ENCODE measurements around the gene ENGASE.

DNA sequence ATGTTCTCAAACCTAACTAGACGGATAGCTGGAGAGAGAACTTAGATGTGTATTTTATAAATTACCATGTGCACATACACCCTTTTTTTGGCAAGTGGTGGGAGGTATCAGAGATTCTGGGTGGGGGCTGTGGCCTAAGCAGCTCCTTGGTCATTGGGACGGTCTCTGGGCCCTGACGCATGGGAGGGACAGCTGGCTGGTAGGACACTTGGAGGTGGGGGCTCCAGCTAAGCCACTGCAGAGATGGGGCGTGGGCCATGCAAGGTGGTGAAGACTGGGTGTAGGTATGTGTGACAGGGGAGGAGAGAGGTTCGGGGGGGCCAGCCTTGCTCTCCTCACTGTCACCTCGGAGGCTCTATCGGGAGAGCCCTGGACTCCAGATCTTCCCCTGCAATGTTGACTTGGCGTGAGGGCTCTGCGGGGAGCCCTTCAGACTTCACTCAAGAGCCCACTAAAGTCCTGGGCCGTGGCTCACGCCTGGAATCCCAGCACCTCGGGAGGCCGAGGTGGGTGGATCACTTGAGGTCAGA is 33.5 kb upstream of the ENGASE start:
- no peak for TF ChIP-seq EP300 (IDR thresholded peaks at IDR 0.05; ENCODE audit: borderline replicate concordance)
- no peak for TF ChIP-seq CEBPB (IDR thresholded peaks at IDR 0.05)
- TF ChIP-seq, protein P1, sequence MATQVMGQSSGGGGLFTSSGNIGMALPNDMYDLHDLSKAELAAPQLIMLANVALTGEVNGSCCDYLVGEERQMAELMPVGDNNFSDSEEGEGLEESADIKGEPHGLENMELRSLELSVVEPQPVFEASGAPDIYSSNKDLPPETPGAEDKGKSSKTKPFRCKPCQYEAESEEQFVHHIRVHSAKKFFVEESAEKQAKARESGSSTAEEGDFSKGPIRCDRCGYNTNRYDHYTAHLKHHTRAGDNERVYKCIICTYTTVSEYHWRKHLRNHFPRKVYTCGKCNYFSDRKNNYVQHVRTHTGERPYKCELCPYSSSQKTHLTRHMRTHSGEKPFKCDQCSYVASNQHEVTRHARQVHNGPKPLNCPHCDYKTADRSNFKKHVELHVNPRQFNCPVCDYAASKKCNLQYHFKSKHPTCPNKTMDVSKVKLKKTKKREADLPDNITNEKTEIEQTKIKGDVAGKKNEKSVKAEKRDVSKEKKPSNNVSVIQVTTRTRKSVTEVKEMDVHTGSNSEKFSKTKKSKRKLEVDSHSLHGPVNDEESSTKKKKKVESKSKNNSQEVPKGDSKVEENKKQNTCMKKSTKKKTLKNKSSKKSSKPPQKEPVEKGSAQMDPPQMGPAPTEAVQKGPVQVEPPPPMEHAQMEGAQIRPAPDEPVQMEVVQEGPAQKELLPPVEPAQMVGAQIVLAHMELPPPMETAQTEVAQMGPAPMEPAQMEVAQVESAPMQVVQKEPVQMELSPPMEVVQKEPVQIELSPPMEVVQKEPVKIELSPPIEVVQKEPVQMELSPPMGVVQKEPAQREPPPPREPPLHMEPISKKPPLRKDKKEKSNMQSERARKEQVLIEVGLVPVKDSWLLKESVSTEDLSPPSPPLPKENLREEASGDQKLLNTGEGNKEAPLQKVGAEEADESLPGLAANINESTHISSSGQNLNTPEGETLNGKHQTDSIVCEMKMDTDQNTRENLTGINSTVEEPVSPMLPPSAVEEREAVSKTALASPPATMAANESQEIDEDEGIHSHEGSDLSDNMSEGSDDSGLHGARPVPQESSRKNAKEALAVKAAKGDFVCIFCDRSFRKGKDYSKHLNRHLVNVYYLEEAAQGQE (IDR thresholded peaks at IDR 0.05; ENCODE audit: low read depth), result no peak
- no peak for TF ChIP-seq RAD21 (IDR thresholded peaks at IDR 0.05; ENCODE audit: low read depth)
- TF ChIP-seq TAF1 (IDR thresholded peaks at IDR 0.05; ENCODE audit: low read depth), result no peak
- TF ChIP-seq, protein P2, sequence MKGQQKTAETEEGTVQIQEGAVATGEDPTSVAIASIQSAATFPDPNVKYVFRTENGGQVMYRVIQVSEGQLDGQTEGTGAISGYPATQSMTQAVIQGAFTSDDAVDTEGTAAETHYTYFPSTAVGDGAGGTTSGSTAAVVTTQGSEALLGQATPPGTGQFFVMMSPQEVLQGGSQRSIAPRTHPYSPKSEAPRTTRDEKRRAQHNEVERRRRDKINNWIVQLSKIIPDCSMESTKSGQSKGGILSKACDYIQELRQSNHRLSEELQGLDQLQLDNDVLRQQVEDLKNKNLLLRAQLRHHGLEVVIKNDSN (IDR thresholded peaks at IDR 0.05), result no peak
- no peak for TF ChIP-seq YY1 (IDR thresholded peaks at IDR 0.05; ENCODE audit: low read depth)
